Gastrocnemius medialis (tissue), 4 donors: Measurements from ENCODE around the gene IFNAR2. TPM values are rescaled to one million over a fixed set of nuclear protein-coding genes. Genes with fewer than 3 reads are reported as not detected.

Experiments
- ATAC-seq, 2 donors: fragments of 150-250 bp; one replicate each; pipeline ENCODE4 v1.9.1; 2016
- DNase-seq, 2 donors: peaks; one replicate each; pipeline ENCODE4 v3.0.0-alpha.2; 2019
- H3K27ac ChIP-seq, 4 donors: fragments of 200-600 bp; sonication (generic); 1 replicate in 1 of 4; 2 replicates in 3 of 4; pipeline ENCODE4 v1.5.1; 2016 to 2018; ENCODE audit warnings: mild to moderate bottlenecking in 2 of 4, moderate library complexity in 1 of 4
- H3K27me3 ChIP-seq, 3 donors: fragments of 200-600 bp; sonication (generic) in 2 of 3; 1 replicate in 1 of 3; 2 replicates in 2 of 3; pipeline versions ENCODE4 v1.5.1 to v1.6.0; 2016 to 2019; ENCODE audit warnings: mild to moderate bottlenecking in 1 of 3, moderate library complexity in 1 of 3
- H3K36me3 ChIP-seq, 2 donors: fragments of 200-600 bp; sonication (generic) in 1 of 2; one replicate each; pipeline ENCODE4 v1.5.1; 2017 to 2018
- H3K4me1 ChIP-seq, 2 donors: fragments of 200-600 bp; sonication (generic) in 1 of 2; one replicate each; pipeline ENCODE4 v1.5.1; 2016 to 2017; ENCODE audit warnings: mild to moderate bottlenecking in 2 of 2
- H3K4me3 ChIP-seq, 4 donors: fragments of 200-600 bp; sonication (generic) in 3 of 4; 1 replicate in 1 of 4; 2 replicates in 3 of 4; pipeline ENCODE4 v1.5.1; 2016 to 2019; ENCODE audit warnings: mild to moderate bottlenecking in 2 of 4
- H3K9me3 ChIP-seq, 3 donors: fragments of 200-600 bp; sonication (generic) in 2 of 3; 1 replicate in 1 of 3; 2 replicates in 2 of 3; pipeline ENCODE4 v1.5.1; 2016 to 2019
- CTCF ChIP-seq, 5 experiments: fragments of 450-650 bp in 3 of 5; fragments of 200-600 bp in 2 of 5; sonication (generic) in 2 of 5; IDR thresholded peaks in 4 of 5; conservative IDR thresholded peaks in 1 of 5; 1 replicate in 4 of 5; 2 replicates in 1 of 5; pipeline ENCODE4 v1.5.1; 2016 to 2019; ENCODE audit warnings: antibody characterized with exemption in 5 of 5, mild to moderate bottlenecking in 3 of 5, moderate library complexity in 3 of 5
- POLR2A ChIP-seq, 2 donors: fragments of 450-650 bp; IDR thresholded peaks; one replicate each; pipeline ENCODE4 v1.6.1; 2017; ENCODE audit warnings: antibody characterized with exemption in 2 of 2, mild to moderate bottlenecking in 2 of 2, moderate library complexity in 2 of 2
- in situ Hi-C, 4 donors: fragments of 200-750 bp; cut with MboI; loops; one replicate each; pipeline versions ENCODE4 v1.15.0 to v1.8.0; 2017; ENCODE audit warnings: low sequenced_read_pairs in 4 of 4
- intact Hi-C: fragments of 100-400 bp; cut with DNase I; formaldehyde crosslinking; loops from one replicate; pipeline ENCODE4 v1.15.1; 2023; ENCODE audit warnings: low total_unique reads
- total RNA-seq, 4 donors: library from RNA; depleted of rRNA; stranded (reverse); fragments of >200 nt; gene quantifications; one replicate each; pipeline versions ENCODE4 v1.1.0 to v1.2.3, GENCODE V29; 2016

The IFNAR2 gene
- total RNA-seq, 4 donors from 2014 or later = 3.4 to 8.0 (median 4.7) TPM

GRCh38 chr21:33199100-33199464, 30.7 kb upstream of the IFNAR2 start:
- ATAC-seq (no peak), DNase-seq (no peak)
- Histone ChIP-seq H3K27me3 (no peaks in the 10 kb centered on the region), H3K36me3 (no peaks in the 10 kb centered on the region), H3K4me1 (peaks cover 34 to 39% of the 10 kb centered on the region in 2 donors), H3K4me3 (no peak overlapping the region), H3K27ac (peak overlapping the region; percentile 45 to 78 (median 70)), H3K9me3 (no peaks in the 10 kb centered on the region)
- intact Hi-C loops (loop anchor here (1.0 to 5.0 kb wide), 5 partner anchors 162 to 408 kb away; no protein-coding TSS in a partner anchor), in situ Hi-C loops (loop anchor here in 3 of 4 donors (5.0 to 10.0 kb wide), 4 partner anchors 166 to 364 kb away; no protein-coding TSS in a partner anchor)
- TF ChIP-seq POLR2A (IDR thresholded peaks at IDR 0.05) (no peak), CTCF (IDR thresholded peaks at IDR 0.05 in 4 of 5, conservative IDR thresholded peaks at IDR 0.05 in 1 of 5) (peak in 1 of 5 experiments; percentile 5)

GRCh38 chr21:33199516-33200217, 30.1 kb upstream of the IFNAR2 start:
- Histone ChIP-seq H3K27me3 (no peaks in the 10 kb centered on the region), H3K36me3 (no peaks in the 10 kb centered on the region), H3K4me3 (no peak overlapping the region), H3K27ac (peak overlapping the region; percentile 45 to 78 (median 70)), H3K4me1 (peaks cover 35 to 39% of the 10 kb centered on the region in 2 donors), H3K9me3 (no peaks in the 10 kb centered on the region)
- in situ Hi-C loops = loop anchor here (5.0 to 10.0 kb wide), 6 partner anchors 165 to 365 kb away; no protein-coding TSS in a partner anchor
- peak; percentile 91 to 92 for ATAC-seq
- DNase-seq = peak; percentile 71 to 75
- intact Hi-C loops = loop anchor here (1.0 to 5.0 kb wide), 5 partner anchors 162 to 408 kb away; no protein-coding TSS in a partner anchor
- no peak for TF ChIP-seq POLR2A (IDR thresholded peaks at IDR 0.05)
- peak; percentile 60 to 86 (median 77) for TF ChIP-seq CTCF (IDR thresholded peaks at IDR 0.05 in 4 of 5, conservative IDR thresholded peaks at IDR 0.05 in 1 of 5)

- no peak for TF ChIP-seq CTCF (IDR thresholded peaks at IDR 0.05 in 4 of 5, conservative IDR thresholded peaks at IDR 0.05 in 1 of 5)
- no peak for TF ChIP-seq POLR2A (IDR thresholded peaks at IDR 0.05)
- ATAC-seq (no peak), DNase-seq (no peak)
- in situ Hi-C loops (loop anchor here in 3 of 4 donors (5.0 to 10.0 kb wide), 3 partner anchors 163 to 243 kb away; no protein-coding TSS in a partner anchor), intact Hi-C loops (loop anchor here (2.0 kb wide), 1 partner anchor 65 kb away; the partner anchor contains the start of gene IL10RB)
- H3K36me3 ChIP-seq = no peaks in the 10 kb centered on the region
- H3K4me3 ChIP-seq = no peak overlapping the region
- no peaks in the 10 kb centered on the region for H3K9me3 ChIP-seq
- no peak overlapping the region for H3K27ac ChIP-seq
- peaks cover 30 to 33% of the 10 kb centered on the region in 2 donors for H3K4me1 ChIP-seq
- no peaks in the 10 kb centered on the region for H3K27me3 ChIP-seq
These were observed 27.8 kb upstream of the IFNAR2 start for GRCh38 chr21:33201956-33202355.

- DNase-seq = no peak
- Histone ChIP-seq H3K4me3 (no peak overlapping the region), H3K4me1 (peaks cover 22 to 26% of the 10 kb centered on the region in 2 donors), H3K9me3 (no peaks in the 10 kb centered on the region), H3K36me3 (no peaks in the 10 kb centered on the region), H3K27me3 (no peaks in the 10 kb centered on the region), H3K27ac (no peak overlapping the region)
- intact Hi-C loops = loop anchor here (2.0 kb wide), 1 partner anchor 64 kb away; the partner anchor contains the start of gene IL10RB
- ATAC-seq = no peak
- in situ Hi-C loops = loop anchor here in 3 of 4 donors (5.0 to 10.0 kb wide), 3 partner anchors 162 to 242 kb away; no protein-coding TSS in a partner anchor
- no peak for TF ChIP-seq CTCF (IDR thresholded peaks at IDR 0.05 in 4 of 5, conservative IDR thresholded peaks at IDR 0.05 in 1 of 5)
- TF ChIP-seq POLR2A (IDR thresholded peaks at IDR 0.05) = no peak
These were observed 27.0 kb upstream of the IFNAR2 start for GRCh38 chr21:33202464-33203363.
